Loucy (cell line): Measurements from ENCODE around the gene LILRB4.
A peak's percentile ranks its signal among the peaks of the same experiment; 100 is the strongest.

Experiments used
- H2AFZ ChIP-seq: fragments of 200-600 bp; sonication (generic); 2 replicates; pipeline ENCODE4 v1.6.0; 2016; ENCODE audit warnings: antibody characterized with exemption, mild to moderate bottlenecking, low read length, moderate library complexity
- H3F3A ChIP-seq: fragments of 200-600 bp; 2 replicates; pipeline ENCODE4 v1.6.0; 2016; ENCODE audit warnings: antibody characterized with exemption, low read depth, mild to moderate bottlenecking
- H3K27me3 ChIP-seq: fragments of 200-600 bp; sonication (generic); 2 replicates; pipeline ENCODE4 v1.6.1; 2014; ENCODE audit warnings: low read length, mild to moderate bottlenecking; ENCODE audit not compliant: insufficient read depth, poor library complexity, severe bottlenecking
- H3K36me3 ChIP-seq: fragments of 200-600 bp; sonication (generic); 2 replicates; pipeline ENCODE4 v1.6.1; 2016; ENCODE audit warnings: low read length; ENCODE audit not compliant: insufficient read depth
- H3K4me1 ChIP-seq: fragments of 200-600 bp; sonication (generic); 2 replicates; pipeline ENCODE4 v1.5.1; 2014; ENCODE audit warnings: low read length, mild to moderate bottlenecking; ENCODE audit not compliant: insufficient read depth, poor library complexity, severe bottlenecking
- H3K4me2 ChIP-seq: fragments of 200-600 bp; sonication (generic); 2 replicates; pipeline ENCODE4 v1.6.0; 2014; ENCODE audit warnings: antibody characterized with exemption, low read length, low read depth, mild to moderate bottlenecking; ENCODE audit not compliant: poor library complexity, severe bottlenecking
- H3K4me3 ChIP-seq: fragments of 200-600 bp; sonication (generic); 2 replicates; pipeline ENCODE4 v1.5.1; 2014; ENCODE audit warnings: low read length, mild to moderate bottlenecking, mixed read lengths; ENCODE audit not compliant: poor library complexity, severe bottlenecking
- H3K79me2 ChIP-seq: fragments of 200-600 bp; sonication (generic); 2 replicates; pipeline ENCODE4 v1.6.1; 2014; ENCODE audit warnings: low read length; ENCODE audit not compliant: insufficient read depth
- H3K9ac ChIP-seq: fragments of 200-600 bp; sonication (generic); 2 replicates; pipeline ENCODE4 v1.6.0; 2014; ENCODE audit warnings: mild to moderate bottlenecking, low read depth, low read length, moderate library complexity; ENCODE audit not compliant: poor library complexity, severe bottlenecking
- H3K9me2 ChIP-seq: fragments of 200-600 bp; sonication (generic); replicated peaks from 2 replicates; pipeline ENCODE4 v1.6.1; 2016; ENCODE audit warnings: low read depth, low read length, mixed read lengths
- H3K9me3 ChIP-seq: fragments of 200-600 bp; sonication (generic); 2 replicates; pipeline ENCODE4 v1.6.1; 2014; ENCODE audit warnings: mild to moderate bottlenecking, antibody characterized with exemption, low read length, low read depth; ENCODE audit not compliant: insufficient read depth
- H4K20me1 ChIP-seq: fragments of 200-600 bp; sonication (generic); 2 replicates; pipeline ENCODE4 v1.6.0; 2014; ENCODE audit warnings: antibody characterized with exemption, low read length, mild to moderate bottlenecking; ENCODE audit not compliant: insufficient read depth, poor library complexity, severe bottlenecking
- CTCF ChIP-seq: fragments of 200-600 bp; sonication (generic); conservative IDR thresholded peaks from 2 replicates; pipeline ENCODE4 v1.5.1; 2014; ENCODE audit warnings: mild to moderate bottlenecking, antibody characterized with exemption, low read length
- EZH2phosphoT487 ChIP-seq: fragments of 200-600 bp; IDR thresholded peaks from 2 replicates; pipeline ENCODE4 v1.6.1; 2018; ENCODE audit warnings: antibody characterized with exemption, mild to moderate bottlenecking, moderate library complexity, borderline replicate concordance

LILRB4 gene

GRCh38 chr19:54650108-54650655, 12.6 kb upstream of the LILRB4 start:
- Histone ChIP-seq H3K4me3 (no peak overlapping the region), H3K9ac (no peak overlapping the region), H3K9me3 (no peaks in the 10 kb centered on the region), H3K9me2 (no peaks in the 10 kb centered on the region), H2AFZ (no peak overlapping the region), H3K79me2 (no peaks in the 10 kb centered on the region), H3F3A (no peaks in the 10 kb centered on the region), H3K4me1 (no peaks in the 10 kb centered on the region), H3K4me2 (no peak overlapping the region), H3K27me3 (no peaks in the 10 kb centered on the region), H4K20me1 (no peaks in the 10 kb centered on the region), H3K36me3 (no peaks in the 10 kb centered on the region)
- TF ChIP-seq CTCF: no peak
- TF ChIP-seq EZH2phosphoT487: no peak

GRCh38 chr19:54653181-54653809, 9.5 kb upstream of the LILRB4 start:
- no peaks in the 10 kb centered on the region for H4K20me1 ChIP-seq

GRCh38 chr19:54654447-54655321, 8.1 kb upstream of the LILRB4 start:
- Histone ChIP-seq H3K4me2 (no peak overlapping the region), H3K4me3 (no peak overlapping the region), H4K20me1 (no peaks in the 10 kb centered on the region), H3K36me3 (no peaks in the 10 kb centered on the region), H3K4me1 (no peaks in the 10 kb centered on the region), H3F3A (no peaks in the 10 kb centered on the region), H2AFZ (no peak overlapping the region), H3K9ac (no peak overlapping the region), H3K79me2 (no peaks in the 10 kb centered on the region), H3K9me2 (no peaks in the 10 kb centered on the region), H3K27me3 (no peaks in the 10 kb centered on the region), H3K9me3 (no peaks in the 10 kb centered on the region)
- TF ChIP-seq CTCF (no peak), EZH2phosphoT487 (no peak)

More at GRCh38 chr19:54653181-54653809, 9.5 kb upstream of the LILRB4 start:
- Histone ChIP-seq H3K79me2 (no peaks in the 10 kb centered on the region), H3K4me3 (no peak overlapping the region), H3K4me1 (no peaks in the 10 kb centered on the region), H3K9me2 (no peaks in the 10 kb centered on the region), H3K4me2 (no peak overlapping the region), H3K9ac (no peak overlapping the region), H2AFZ (no peak overlapping the region), H3K36me3 (no peaks in the 10 kb centered on the region), H3K9me3 (no peaks in the 10 kb centered on the region), H3K27me3 (no peaks in the 10 kb centered on the region), H3F3A (no peaks in the 10 kb centered on the region)
- TF ChIP-seq EZH2phosphoT487 (no peak), CTCF (peak; percentile 70)
